ENCODE data around the gene FASTK.

FASTK gene

DNA sequence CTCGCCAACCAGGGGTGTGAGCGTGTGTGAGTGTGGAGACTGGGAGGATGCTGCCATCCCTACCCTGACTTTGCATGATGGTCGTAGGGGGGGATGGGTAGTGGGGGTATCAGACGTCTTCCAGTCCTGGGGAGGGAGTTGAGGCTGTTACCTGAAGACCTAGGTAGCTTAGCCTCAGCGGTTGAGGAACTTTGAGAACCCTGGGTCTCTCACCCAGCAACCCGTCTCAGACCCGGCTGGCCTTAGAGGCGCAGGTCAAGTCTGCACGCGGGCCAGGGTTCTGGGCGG lies 18.6 kb downstream of the FASTK start:
- DNase-seq = no peak

- DNase-seq = no peak
These were observed 19.1 kb downstream of the FASTK start for GRCh38 chr7:151061213-151062110.

GRCh38 chr7:151060416-151061212 lies 20.0 kb downstream of the FASTK start:
- no peak for DNase-seq

DNA sequence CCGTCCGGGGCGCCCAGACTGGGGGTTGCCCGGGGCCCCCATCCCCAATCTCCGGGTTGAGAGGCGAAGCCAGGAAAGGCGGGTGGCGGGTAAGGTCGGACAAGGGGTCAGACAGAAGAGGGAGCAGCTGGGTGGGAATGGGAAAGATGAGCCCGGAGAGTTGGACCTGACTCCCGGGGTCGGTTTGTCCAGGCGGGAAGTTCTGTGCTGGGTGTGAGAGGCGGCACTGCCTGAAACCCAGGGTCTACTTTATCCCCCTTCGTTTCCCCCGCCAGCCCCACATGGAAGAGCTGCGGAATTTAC lies 20.5 kb downstream of the FASTK start:
- no peak for DNase-seq

DNA sequence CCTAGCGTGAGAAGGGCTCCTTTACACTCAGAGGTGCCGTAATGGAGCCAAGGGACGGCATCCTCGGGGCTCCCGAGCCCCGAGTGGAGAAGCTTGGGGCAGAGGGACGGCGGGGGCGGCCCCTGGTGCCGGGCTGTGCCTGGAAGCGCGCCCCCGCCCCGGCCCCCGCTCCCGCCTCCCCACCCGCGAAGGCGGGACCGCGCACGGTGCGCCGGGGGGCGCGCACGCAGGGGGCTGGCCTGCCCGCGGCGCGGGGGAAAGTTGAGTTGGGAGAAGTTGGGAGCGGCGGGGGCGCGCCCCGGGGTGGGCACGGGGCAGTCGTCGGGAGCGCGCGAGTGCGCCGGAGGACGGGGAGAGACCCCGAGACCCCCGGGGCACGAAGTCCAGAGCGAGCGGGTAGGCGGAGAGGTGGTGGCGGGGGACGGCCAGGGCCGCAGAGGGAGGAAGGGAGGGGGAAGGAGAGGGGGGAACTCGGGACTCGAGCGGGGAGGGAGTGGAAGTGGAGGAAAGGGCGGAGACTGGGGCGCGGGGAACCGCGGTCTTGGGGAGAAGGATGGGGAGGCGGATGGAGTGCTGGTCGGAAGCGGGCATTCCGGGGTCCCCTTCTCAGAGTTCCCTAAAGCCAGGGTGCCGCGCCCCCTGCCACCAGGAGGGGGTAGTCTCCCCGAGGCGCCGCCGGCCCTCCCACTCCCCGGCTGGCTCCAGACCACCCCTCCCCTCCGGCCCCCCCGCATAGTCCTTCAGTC lies 21.1 kb downstream of the FASTK start, which contains the start of gene SLC4A2:
SLC4A2 (plus strand) TSS at position 223 of the 746 bp plus-strand sequence. CDS start 2,399 bp downstream, outside the sequence.
- DNase-seq = peak; percentile 59

DNA sequence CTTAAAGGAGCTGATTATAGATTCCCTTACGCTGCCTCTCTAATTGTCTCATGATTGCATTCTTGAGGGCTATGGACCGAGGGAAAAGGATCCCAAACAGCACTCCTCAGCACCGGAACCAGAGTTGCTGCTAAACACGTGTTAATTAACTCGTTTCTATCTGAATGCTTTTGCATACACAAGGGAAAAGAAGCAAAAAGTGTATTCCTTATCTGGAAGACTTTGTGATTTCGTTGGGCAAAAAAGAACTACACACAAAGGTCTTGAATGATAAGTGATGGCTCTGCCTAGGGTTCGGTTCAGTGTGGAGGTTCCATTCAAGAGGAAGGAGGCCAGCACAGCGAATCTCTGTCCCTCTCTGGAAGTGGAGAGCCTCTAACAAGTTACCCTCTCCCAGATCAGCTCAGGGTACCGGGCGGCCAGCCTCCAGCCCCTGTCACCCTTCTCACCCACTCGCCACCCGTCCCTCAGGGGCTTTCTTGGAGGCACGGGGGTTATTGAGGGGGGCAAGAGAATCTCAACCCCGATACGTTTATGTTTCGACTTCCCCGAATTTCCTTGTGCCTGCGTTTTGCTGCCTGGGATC lies 21.7 kb downstream of the FASTK start:
- no peak for DNase-seq

DNA sequence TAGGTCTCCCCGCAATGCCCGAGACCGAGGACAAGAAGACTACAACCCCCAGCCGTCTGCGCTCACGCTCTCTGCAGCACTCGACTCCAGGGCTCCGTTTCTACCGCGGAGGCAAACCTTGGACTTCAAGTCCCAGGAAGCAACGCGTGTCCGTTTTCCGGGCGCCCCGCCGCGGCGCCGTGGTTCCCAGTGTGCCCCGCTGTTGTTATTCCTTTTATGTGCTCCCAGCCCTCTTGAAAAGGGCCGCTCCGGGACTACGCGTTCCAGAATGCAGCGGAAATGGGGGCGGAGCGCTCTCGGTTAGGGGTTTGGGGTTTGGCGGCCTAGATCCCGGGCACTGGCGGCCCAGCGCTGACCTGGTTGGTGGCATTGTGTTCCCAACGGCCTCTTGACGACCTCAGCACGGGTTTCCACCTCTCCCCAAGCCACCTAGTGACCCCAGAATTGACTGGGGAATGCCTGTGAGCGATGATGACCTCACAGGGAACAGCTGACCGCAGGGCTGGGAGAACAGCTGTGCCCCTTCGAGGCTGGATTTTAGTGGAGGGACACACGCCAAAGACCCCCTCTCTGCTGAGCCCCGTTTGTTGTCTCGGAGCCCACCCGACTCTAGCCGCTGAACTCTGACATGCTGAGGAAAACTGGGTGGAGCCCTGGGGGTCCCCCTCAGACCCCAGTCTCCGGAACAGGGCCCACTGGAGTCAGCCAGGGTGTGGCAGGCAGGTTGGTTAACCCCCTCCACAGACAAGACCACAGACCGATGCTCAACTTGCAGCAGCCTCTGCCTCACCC lies 22.4 kb downstream of the FASTK start:
- peak; percentile 98 for DNase-seq

DNA sequence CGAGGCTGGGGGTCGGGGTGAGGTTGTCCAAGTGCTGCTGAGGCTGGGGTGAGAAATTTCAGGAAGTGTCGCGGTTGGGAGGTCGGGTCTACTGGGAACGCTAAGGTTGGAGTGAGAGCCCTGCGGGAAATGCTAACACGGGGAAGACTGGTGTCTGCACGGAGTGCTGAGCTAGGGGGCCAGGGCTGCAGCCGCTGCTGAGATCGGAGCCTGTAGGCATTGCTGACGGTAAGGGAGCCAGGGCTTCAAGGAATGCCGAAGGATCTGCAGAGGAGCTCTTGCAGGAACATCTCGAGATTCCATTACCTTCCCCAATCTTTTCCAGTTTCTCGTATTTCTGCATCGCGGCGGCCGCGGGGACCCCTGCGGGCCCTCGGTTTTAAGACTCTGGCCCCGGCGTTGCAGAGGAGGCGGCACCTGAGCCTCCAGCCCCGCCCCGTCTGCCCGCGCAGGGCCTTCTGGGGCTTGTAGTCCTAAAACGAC lies 23.1 kb downstream of the FASTK start, which contains the start of gene CDK5:
CDK5 (minus strand) TSS at position 392 of the 483 bp plus-strand sequence; CDS start at position 343, 49 bp downstream.
- peak; percentile 16 for DNase-seq

DNA sequence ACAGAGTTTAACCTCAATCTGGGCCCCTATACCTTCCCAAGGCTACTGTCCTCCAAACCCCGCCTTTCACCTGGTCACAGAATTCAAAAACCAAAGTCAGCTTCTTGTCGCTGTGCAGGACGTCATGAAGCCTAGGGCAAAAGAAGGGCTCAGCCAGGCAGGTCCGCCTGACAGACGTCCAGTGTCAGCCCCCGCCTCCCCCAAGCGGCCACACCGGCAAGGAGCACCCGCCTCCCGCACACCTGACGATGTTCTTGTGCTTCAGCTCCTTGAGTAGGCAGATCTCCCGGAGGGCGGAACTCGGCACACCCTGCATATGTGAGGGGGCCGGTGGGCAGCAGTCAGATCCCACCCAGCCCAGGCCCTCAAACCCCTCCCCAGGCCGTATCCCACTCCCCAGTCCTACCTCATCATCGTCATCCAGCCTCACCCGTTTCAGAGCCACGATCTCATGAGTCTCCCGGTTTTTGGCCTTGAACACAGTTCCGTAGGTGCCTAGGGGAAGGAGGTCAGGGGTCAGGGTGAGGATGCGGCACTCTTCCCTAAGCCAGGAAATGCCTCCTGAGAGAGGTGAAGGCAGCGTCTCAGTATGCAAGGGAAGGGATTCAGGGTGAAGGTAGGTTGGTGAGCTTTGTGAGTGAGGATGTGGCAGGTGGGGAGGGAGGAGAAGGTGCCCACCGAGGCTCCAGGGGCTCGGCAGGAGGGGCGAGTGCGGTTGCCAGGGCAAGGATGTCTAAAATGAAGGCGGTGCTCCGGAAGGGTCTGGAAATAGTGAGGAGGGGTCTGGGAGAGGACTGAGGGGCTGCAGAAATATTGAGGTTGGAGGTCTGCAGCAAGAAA lies 23.7 kb downstream of the FASTK start:
- DNase-seq = no peak

- no peak for DNase-seq
These were observed 24.3 kb downstream of the FASTK start for GRCh38 chr7:151056283-151056665.

GRCh38 chr7:151053751-151054150 lies 26.9 kb downstream of the FASTK start:
- DNase-seq = no peak

- no peak for DNase-seq
These were observed 27.5 kb downstream of the FASTK start for GRCh38 chr7:151053096-151053495.

DNA sequence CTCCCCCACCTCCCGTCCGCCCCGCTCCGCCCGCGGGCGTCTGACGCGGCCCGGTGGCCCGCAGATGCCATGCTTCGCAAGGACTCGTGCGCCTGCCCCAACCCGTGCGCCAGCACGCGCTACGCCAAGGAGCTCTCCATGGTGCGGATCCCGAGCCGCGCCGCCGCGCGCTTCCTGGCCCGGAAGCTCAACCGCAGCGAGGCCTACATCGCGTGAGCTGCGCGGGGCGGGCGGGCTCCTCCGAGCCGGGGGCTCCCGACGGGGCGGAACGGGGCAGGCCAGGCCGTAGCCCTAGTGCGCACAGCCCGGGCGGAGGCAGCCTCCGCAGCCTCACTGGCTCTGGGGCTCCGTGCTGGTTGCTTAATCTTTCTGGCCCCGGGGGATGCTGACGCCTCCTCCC lies 29.5 kb downstream of the FASTK start:
- DNase-seq = peak; percentile 44

- DNase-seq = no peak
These were observed 31.6 kb downstream of the FASTK start for GRCh38 chr7:151048911-151049463.

DNA sequence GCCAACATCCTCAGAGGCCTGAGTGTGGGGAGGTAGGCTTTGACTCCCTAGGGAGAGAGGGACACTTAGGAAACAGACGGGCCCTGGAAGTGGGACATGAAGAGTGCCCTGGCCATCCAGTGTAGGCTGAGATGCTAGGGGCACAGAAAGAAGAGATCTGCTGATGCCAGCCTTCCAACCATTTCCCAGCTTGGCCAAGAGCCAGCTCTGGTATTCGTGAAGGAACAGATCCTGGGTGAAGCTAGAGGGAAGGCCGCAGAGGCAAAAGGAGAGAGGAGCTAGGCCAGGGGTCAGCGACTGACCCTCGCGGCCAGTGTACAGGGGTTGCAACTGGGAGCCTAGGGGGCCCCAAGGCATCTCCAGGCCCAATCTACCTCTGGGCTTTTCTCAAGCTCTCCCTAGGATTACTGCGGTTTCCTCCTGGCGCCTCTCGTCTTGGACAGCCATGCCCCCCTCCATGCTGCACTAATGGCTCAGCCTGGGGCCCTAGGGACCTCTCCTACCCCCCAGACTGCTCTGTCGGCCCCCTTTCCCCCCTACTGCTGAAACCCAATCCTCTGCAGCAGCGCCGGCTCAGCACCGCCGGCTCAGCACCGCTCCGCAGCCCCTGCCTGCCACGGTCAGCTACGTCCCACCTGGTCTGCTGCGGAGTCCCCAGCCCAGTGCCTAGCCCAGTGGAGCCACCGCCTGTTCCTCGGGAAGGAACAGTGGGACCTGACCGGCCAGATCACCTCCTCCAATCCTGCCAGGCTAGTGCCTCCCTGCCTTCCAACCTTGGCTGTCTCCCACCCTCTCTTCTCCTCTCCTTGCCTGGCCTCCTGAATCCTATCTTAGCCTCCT lies 32.4 kb downstream of the FASTK start, which contains the start of gene ASIC3:
ASIC3 (plus strand) TSS at position 556 of the 840 bp plus-strand sequence. CDS start 355 bp downstream, outside the sequence.
- no peak for DNase-seq

DNA sequence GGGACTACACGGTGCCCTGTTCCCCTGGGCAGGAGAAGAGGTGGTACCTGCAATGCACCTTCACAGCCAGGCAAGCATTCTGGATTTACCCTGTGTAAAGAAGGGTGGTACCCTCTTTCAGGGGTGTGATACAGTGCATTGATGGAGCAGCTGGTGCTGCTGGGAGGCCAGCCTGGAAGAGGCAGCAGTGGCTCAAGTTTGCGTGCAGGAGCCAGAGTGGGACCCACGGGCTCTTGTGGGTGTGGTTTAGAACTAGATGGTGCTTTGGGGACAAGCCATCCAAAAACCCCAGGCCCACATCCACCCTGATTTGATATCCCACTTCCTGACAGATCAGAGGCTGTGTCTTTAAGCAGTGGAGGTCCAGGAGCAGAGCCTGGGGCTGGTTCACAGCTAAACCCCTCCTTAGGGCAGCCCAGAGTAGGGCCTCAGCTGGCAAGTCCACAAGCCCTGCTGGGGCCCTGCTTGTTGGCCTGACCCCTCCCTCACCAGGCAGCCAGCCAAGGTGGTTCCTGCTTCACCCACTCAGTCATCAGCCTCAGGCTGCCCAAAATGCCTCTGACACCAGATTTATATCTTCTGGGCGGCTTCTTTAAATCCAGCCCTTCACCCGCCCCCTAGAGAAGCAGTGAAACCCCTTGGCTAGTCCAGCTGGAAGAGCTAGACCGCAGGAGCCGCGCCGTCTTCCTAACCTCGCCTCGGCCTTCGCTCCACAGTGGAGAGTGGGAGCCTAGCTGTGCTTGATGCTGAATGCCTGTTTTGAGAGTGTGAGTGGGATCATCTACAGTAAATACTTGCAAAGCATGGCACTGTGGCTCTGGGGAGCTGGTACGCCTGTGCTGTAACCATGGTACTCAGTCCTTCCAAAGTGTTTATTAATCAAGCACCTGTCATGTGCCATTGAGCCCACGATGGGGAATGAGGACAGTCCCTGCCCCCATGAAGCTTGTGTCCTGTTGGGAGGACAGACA lies 33.7 kb downstream of the FASTK start:
- DNase-seq = no peak

- no peak for DNase-seq
These were observed 34.6 kb downstream of the FASTK start for GRCh38 chr7:151045967-151046366.

DNA sequence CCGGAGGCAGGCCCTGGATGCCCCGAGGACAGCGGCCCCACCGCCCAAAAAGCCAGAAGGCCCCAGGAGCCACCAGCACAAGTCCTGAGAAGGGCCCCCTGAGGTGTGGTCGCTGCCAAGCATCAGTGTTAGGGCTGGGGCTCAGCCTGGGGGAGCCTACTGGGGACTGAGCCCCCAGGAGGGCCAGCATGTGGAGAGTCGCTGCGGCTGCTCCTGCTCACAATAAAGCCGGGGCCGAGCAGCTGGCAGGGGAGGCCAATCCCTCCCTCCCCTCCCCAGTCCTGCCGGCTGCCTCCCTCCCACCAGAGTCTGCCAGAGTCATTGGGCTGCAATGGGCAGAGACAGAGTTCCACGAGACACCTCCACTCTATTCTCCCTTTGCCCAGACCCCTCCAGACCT lies 35.3 kb downstream of the FASTK start:
- no peak for DNase-seq

Measured in stimulated activated CD4-positive, alpha-beta T cell treated with anti-CD3 and anti-CD28 coated beads, Interleukin-1b, Interleukin-23, amount 100 ng/mL, for 48 hours (primary cell).